Measurements from ENCODE around the gene OR2A5. TPM values are rescaled to one million over a fixed set of nuclear protein-coding genes. Genes with fewer than 3 reads are reported as not detected.

OR2A5 gene
- total RNA-seq (2021; ENCODE audit: unreplicated experiment) = not detected
- not detected in 2 replicates for polyA plus RNA-seq (2012)
- Bru-seq, nascent RNA = not detected
- BruChase-seq, experiment 1, labeled RNA remaining after a 6-hour chase = not detected
- not detected for BruChase-seq, experiment 2, labeled RNA remaining after a 2-hour chase
- long read RNA-seq = 0 reads

- no peaks in the 10 kb centered on the region for H3K9me2 ChIP-seq (ENCODE audit: insufficient read depth)
- H3K9me3 ChIP-seq (ENCODE audit: control insufficient read depth in 1 of 2, insufficient read depth in 1 of 2, low read depth in 1 of 2, low read length in 2 of 2) = no peaks in the 10 kb centered on the region
- H4K20me1 ChIP-seq (ENCODE audit: insufficient read depth) = no peaks in the 10 kb centered on the region
- no peaks in the 10 kb centered on the region for H3K27me3 ChIP-seq (ENCODE audit: insufficient read depth, low read length)
- no peak for TF ChIP-seq JUND (IDR thresholded peaks at IDR 0.05)
- TF ChIP-seq EGR1 (IDR thresholded peaks at IDR 0.05; ENCODE audit: low read depth) = no peak
- TF ChIP-seq TCF7L2 (IDR thresholded peaks at IDR 0.05; ENCODE audit: borderline replicate concordance, extremely low read depth, insufficient read depth, insufficient read length) = no peak
- H3K36me3 ChIP-seq (ENCODE audit: control insufficient read depth in 1 of 2, insufficient read depth in 2 of 2, low read length in 2 of 2) = no peaks in the 10 kb centered on the region
- CTCF ChIA-PET = no interaction called here
- intact Hi-C loops (cut with micrococcal nuclease) = no loop called here
- no peak within 1 kb of the TSS for H3K4me3 ChIP-seq (replicated peaks in 1 of 2; ENCODE audit: low read depth in 1 of 2, low read length in 2 of 2)
- no TSS peak for BruUV-seq (replicated peaks)
- no peak within 1 kb of the TSS for H3K9ac ChIP-seq (ENCODE audit: low read length)
- no peaks in the 10 kb centered on the region for H3K79me2 ChIP-seq (ENCODE audit: insufficient read depth, low read length)
- DNase-seq (ENCODE audit: low read depth, low spot score) (no peak), ATAC-seq (no peak)
- RAD21 ChIA-PET (ENCODE audit: low non-redundant PET in 1 of 2, low total read pairs in 2 of 2, uncharacterized antibody in 2 of 2, unreplicated experiment in 2 of 2) = no interaction called here
- H3K27ac ChIP-seq (ENCODE audit: low read depth, low read length) = no peak within 1 kb of the TSS
- H2AFZ ChIP-seq (ENCODE audit: low read depth, low read length, poor library complexity, severe bottlenecking) = no peak within 1 kb of the TSS
- no peak within 1 kb of the TSS for H3K4me2 ChIP-seq (ENCODE audit: low read length)
- POLR2A ChIA-PET = no interaction called here
- no peaks in the 10 kb centered on the region for H3K4me1 ChIP-seq (ENCODE audit: control insufficient read depth in 1 of 2, insufficient read depth in 2 of 2, low read length in 2 of 2)
Observed at GRCh38 chr7:144048648-144049047, at the start of gene OR2A5. OR2A5 (plus strand) TSS chr7:144048948; CDS start chr7:144050402, 1,454 bp downstream.

GRCh38 chr7:144000020-144000419 is 48.7 kb upstream of the OR2A5 start, which contains the start of gene OR6B1:
OR6B1 (plus strand) TSS chr7:144000320; CDS start chr7:144003997, 3,677 bp downstream.
- H3K36me3 ChIP-seq (ENCODE audit: control insufficient read depth in 1 of 2, insufficient read depth in 2 of 2, low read length in 2 of 2) = no peaks in the 10 kb centered on the region
- H3K9me3 ChIP-seq (ENCODE audit: control insufficient read depth in 1 of 2, insufficient read depth in 1 of 2, low read depth in 1 of 2, low read length in 2 of 2) = no peaks in the 10 kb centered on the region
- no peak within 1 kb of the TSS for H3K4me3 ChIP-seq (replicated peaks in 1 of 2; ENCODE audit: low read depth in 1 of 2, low read length in 2 of 2)
- no TSS peak for BruUV-seq (replicated peaks)
- H3K4me2 ChIP-seq (ENCODE audit: low read length) = no peak within 1 kb of the TSS
- no peaks in the 10 kb centered on the region for H3K9me2 ChIP-seq (ENCODE audit: insufficient read depth)
- H2AFZ ChIP-seq (ENCODE audit: low read depth, low read length, poor library complexity, severe bottlenecking) = no peak within 1 kb of the TSS
- no peak within 1 kb of the TSS for H3K9ac ChIP-seq (ENCODE audit: low read length)
- no peak for ATAC-seq
- no peaks in the 10 kb centered on the region for H3K27me3 ChIP-seq (ENCODE audit: insufficient read depth, low read length)
- H3K27ac ChIP-seq (ENCODE audit: low read depth, low read length) = no peak within 1 kb of the TSS
- TF ChIP-seq EGR1 (IDR thresholded peaks at IDR 0.05; ENCODE audit: low read depth) (no peak), EZH2phosphoT487 (IDR thresholded peaks at IDR 0.05; ENCODE audit: borderline replicate concordance) (no peak), POLR2AphosphoS5 (IDR thresholded peaks at IDR 0.05; ENCODE audit: low read depth, low read length) (no peak), MAX (IDR thresholded peaks at IDR 0.05) (no peak), SIN3A (IDR thresholded peaks at IDR 0.05; ENCODE audit: low read depth) (no peak), ZNF274 (IDR thresholded peaks at IDR 0.05; ENCODE audit: low read depth, low read length) (no peak), EZH2 (IDR thresholded peaks at IDR 0.05) (no peak), ELF1 (IDR thresholded peaks at IDR 0.05; ENCODE audit: borderline replicate concordance, low read depth) (no peak), REST (IDR thresholded peaks at IDR 0.05; ENCODE audit: low read depth) (no peak), CEBPB (IDR thresholded peaks at IDR 0.05; ENCODE audit: low read depth) (no peak), SRF (IDR thresholded peaks at IDR 0.05; ENCODE audit: low read depth) (no peak), ATF3 (IDR thresholded peaks at IDR 0.05) (no peak)
- RAD21 ChIA-PET (ENCODE audit: low non-redundant PET in 1 of 2, low total read pairs in 2 of 2, uncharacterized antibody in 2 of 2, unreplicated experiment in 2 of 2) = no interaction called here
- no peaks in the 10 kb centered on the region for H3K79me2 ChIP-seq (ENCODE audit: insufficient read depth, low read length)
- no peak for DNase-seq (ENCODE audit: low read depth, low spot score)
- no peaks in the 10 kb centered on the region for H3K4me1 ChIP-seq (ENCODE audit: control insufficient read depth in 1 of 2, insufficient read depth in 2 of 2, low read length in 2 of 2)
- intact Hi-C loops (cut with micrococcal nuclease) = no loop called here
- CTCF ChIA-PET = no interaction called here
- POLR2A ChIA-PET = no interaction called here
- no peaks in the 10 kb centered on the region for H4K20me1 ChIP-seq (ENCODE audit: insufficient read depth)

All from HCT116 (cell line).